Ishikawa (cell line): ENCODE results near the gene NTN5.

ENCODE experiments used
- CREB1 ChIP-seq: IDR thresholded peaks from 2 replicates; pipeline ENCODE4 v1.6.1; 2012; ENCODE audit warnings: low read depth
- EGR1 ChIP-seq: IDR thresholded peaks from 2 replicates; pipeline ENCODE4 v1.6.1; 2012
- MAX ChIP-seq: IDR thresholded peaks from 2 replicates; pipeline ENCODE4 v1.6.1; 2012

- TF ChIP-seq CREB1 (no peak), EGR1 (peak; percentile 73; the same call in 1 of the 2 replicates), MAX (peak; percentile 81)
These were observed 26.7 kb downstream of the NTN5 start, which contains the start of gene CA11 for GRCh38 chr19:48646001-48646721.
